Measurements from ENCODE around the gene C11orf68. TPM values are rescaled to one million over a fixed set of nuclear protein-coding genes. Genes with fewer than 3 reads are reported as not detected.

The C11orf68 gene
- total and polyA plus RNA-seq, 9 of the 15 experiments (the other 6 are each of a cell fraction or from before 2014, with no cell fraction given) = 3.6 to 35.9 (median 12.8) TPM

- TF ChIP-seq, protein P1, sequence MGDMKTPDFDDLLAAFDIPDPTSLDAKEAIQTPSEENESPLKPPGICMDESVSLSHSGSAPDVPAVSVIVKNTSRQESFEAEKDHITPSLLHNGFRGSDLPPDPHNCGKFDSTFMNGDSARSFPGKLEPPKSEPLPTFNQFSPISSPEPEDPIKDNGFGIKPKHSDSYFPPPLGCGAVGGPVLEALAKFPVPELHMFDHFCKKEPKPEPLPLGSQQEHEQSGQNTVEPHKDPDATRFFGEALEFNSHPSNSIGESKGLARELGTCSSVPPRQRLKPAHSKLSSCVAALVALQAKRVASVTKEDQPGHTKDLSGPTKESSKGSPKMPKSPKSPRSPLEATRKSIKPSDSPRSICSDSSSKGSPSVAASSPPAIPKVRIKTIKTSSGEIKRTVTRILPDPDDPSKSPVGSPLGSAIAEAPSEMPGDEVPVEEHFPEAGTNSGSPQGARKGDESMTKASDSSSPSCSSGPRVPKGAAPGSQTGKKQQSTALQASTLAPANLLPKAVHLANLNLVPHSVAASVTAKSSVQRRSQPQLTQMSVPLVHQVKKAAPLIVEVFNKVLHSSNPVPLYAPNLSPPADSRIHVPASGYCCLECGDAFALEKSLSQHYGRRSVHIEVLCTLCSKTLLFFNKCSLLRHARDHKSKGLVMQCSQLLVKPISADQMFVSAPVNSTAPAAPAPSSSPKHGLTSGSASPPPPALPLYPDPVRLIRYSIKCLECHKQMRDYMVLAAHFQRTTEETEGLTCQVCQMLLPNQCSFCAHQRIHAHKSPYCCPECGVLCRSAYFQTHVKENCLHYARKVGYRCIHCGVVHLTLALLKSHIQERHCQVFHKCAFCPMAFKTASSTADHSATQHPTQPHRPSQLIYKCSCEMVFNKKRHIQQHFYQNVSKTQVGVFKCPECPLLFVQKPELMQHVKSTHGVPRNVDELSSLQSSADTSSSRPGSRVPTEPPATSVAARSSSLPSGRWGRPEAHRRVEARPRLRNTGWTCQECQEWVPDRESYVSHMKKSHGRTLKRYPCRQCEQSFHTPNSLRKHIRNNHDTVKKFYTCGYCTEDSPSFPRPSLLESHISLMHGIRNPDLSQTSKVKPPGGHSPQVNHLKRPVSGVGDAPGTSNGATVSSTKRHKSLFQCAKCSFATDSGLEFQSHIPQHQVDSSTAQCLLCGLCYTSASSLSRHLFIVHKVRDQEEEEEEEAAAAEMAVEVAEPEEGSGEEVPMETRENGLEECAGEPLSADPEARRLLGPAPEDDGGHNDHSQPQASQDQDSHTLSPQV (IDR thresholded peaks at IDR 0.05) = 0 out of 2 replicates have a peak, but pooled peaks have one; percentile 41
- TF ChIP-seq MLLT1 (IDR thresholded peaks at IDR 0.05) = peak in 1 of 2 experiments; percentile 87; a peak in 2 of 4 replicates
- peak; percentile 25; the same call in 1 of the 2 replicates for TF ChIP-seq CREB1 (IDR thresholded peaks at IDR 0.05)
- no peak for TF ChIP-seq CREB1 (CRISPR knock-in tag; IDR thresholded peaks at IDR 0.05)
- TF ChIP-seq CREM (IDR thresholded peaks at IDR 0.05; ENCODE audit: low read depth) = peak; percentile 64; the same call in 1 of the 2 replicates
- peak; percentile 50; the same call in 1 of the 2 replicates for TF ChIP-seq EP300 (IDR thresholded peaks at IDR 0.05; ENCODE audit: low read length)
- TF ChIP-seq SOX6 (IDR thresholded peaks at IDR 0.05) = no peak
- no peak for TF ChIP-seq SREBF1 (IDR thresholded peaks at IDR 0.05; ENCODE audit: borderline replicate concordance, low read depth, low read length)
- no peak for TF ChIP-seq ATF1 (CRISPR knock-in tag; IDR thresholded peaks at IDR 0.05)
- peak; percentile 30; the same call in 1 of the 2 replicates for TF ChIP-seq ATF1 (tag; IDR thresholded peaks at IDR 0.05)
Observed at GRCh38 chr11:65906602-65907001, 12.3 kb downstream of the C11orf68 start (continued).
